VCaP (cell line): Measurements from ENCODE around the gene ISCA1.
"Not testable (repeated sequence)": the region's sequence is repeated elsewhere in the genome, so short reads cannot be mapped to it uniquely, and the experiment has no call there.

Experiments
- H3K27ac ChIP-seq: fragments of 450-650 bp; 2 replicates; pipeline ENCODE4 v1.5.1; 2017
- CTCF ChIP-seq: fragments of 450-650 bp; conservative IDR thresholded peaks from 2 replicates; pipeline ENCODE4 v1.5.1; 2017; ENCODE audit warnings: mild to moderate bottlenecking, moderate library complexity

ISCA1 gene

GRCh38 chr9:86322973-86323644 lies 40.8 kb upstream of the ISCA1 start:
- no peak for TF ChIP-seq CTCF
- no peak overlapping the region for H3K27ac ChIP-seq

- no peak overlapping the region for H3K27ac ChIP-seq
- no peak for TF ChIP-seq CTCF
Measured at GRCh38 chr9:86321373-86321772, 39.0 kb upstream of the ISCA1 start.

GRCh38 chr9:86318187-86318586 lies 35.8 kb upstream of the ISCA1 start:
- TF ChIP-seq CTCF = no peak
- no peak overlapping the region for H3K27ac ChIP-seq

- TF ChIP-seq CTCF = no peak
- H3K27ac ChIP-seq = no peak overlapping the region
Measured at GRCh38 chr9:86315078-86315477, 32.7 kb upstream of the ISCA1 start.

- H3K27ac ChIP-seq = not testable (repeated sequence)
Measured at GRCh38 chr9:86312959-86313358, 30.6 kb upstream of the ISCA1 start.

- H3K27ac ChIP-seq = no peak overlapping the region
- no peak for TF ChIP-seq CTCF
Measured at GRCh38 chr9:86308687-86309086, 26.3 kb upstream of the ISCA1 start.

- TF ChIP-seq CTCF = no peak
- H3K27ac ChIP-seq = no peak overlapping the region
Measured at GRCh38 chr9:86304236-86304730, 21.9 kb upstream of the ISCA1 start.

GRCh38 chr9:86303316-86303975 lies 21.1 kb upstream of the ISCA1 start:
- TF ChIP-seq CTCF = no peak
- no peak overlapping the region for H3K27ac ChIP-seq
